CD4-positive, alpha-beta T cell (primary cell): ENCODE results near the gene SFMBT1. TPM values are rescaled to one million over a fixed set of nuclear protein-coding genes. Genes with fewer than 3 reads are reported as not detected.

Source experiments
- ATAC-seq: fragments of 200-7000 bp; cut with Tn5 transposase; one replicate; pipeline ENCODE4 v1.10.0; 2022; ENCODE audit warnings: mild to moderate bottlenecking; ENCODE audit not compliant: poor library complexity
- CTCF ChIA-PET: fragments of 350-600 bp; sonication (Branson Sonifier 250); formaldehyde crosslinking; loops from one replicate; lab custom pipeline; 2021; ENCODE audit warnings: antibody characterized with exemption, inconsistent platforms; lab: Charles Lee
- POLR2A ChIA-PET: fragments of 350-600 bp; sonication (Branson Sonifier 250); formaldehyde crosslinking; loops from one replicate; lab custom pipeline; 2021; ENCODE audit warnings: antibody characterized with exemption, inconsistent platforms; lab: Charles Lee
- DNase-seq, 14 experiments: peaks; one replicate each; pipeline ENCODE4 v3.0.0-alpha.2; 2013 to 2020; ENCODE audit warnings: mixed read lengths in 2 of 14
- H3K27ac ChIP-seq, 2 donors: one replicate each; pipeline versions ENCODE4 v1.5.1 to v1.7.0; 2013; ENCODE audit warnings: low read length in 2 of 2, low read depth in 1 of 2, mild to moderate bottlenecking in 1 of 2
- H3K27me3 ChIP-seq, 2 experiments: 1 replicate in 1 of 2; 2 replicates in 1 of 2; pipeline versions ENCODE4 v1.6.1 to v1.7.0; 2013; ENCODE audit warnings: low read length in 2 of 2, control low read depth in 1 of 2, mild to moderate bottlenecking in 1 of 2, moderate library complexity in 1 of 2; ENCODE audit not compliant: insufficient read depth in 2 of 2, control insufficient read depth in 1 of 2
- H3K36me3 ChIP-seq: one replicate; pipeline ENCODE4 v1.6.1; 2013; ENCODE audit warnings: low read length, control low read depth; ENCODE audit not compliant: insufficient read depth
- H3K4me1 ChIP-seq: one replicate; pipeline ENCODE4 v1.6.1; 2013; ENCODE audit warnings: low read length, control low read depth; ENCODE audit not compliant: insufficient read depth
- H3K4me3 ChIP-seq: one replicate; pipeline ENCODE4 v1.5.1; 2013; ENCODE audit warnings: mild to moderate bottlenecking, low read length, moderate library complexity
- H3K9me3 ChIP-seq, 2 experiments: 1 replicate in 1 of 2; 2 replicates in 1 of 2; pipeline versions ENCODE4 v1.6.1 to v1.7.0; 2013; ENCODE audit warnings: low read length in 2 of 2, mild to moderate bottlenecking in 2 of 2, control low read depth in 1 of 2, moderate library complexity in 1 of 2; ENCODE audit not compliant: control insufficient read depth in 1 of 2, insufficient read depth in 1 of 2
- H3K27ac Mint-ChIP-seq: one replicate; pipeline ENCODE4 v1.8.0; 2020; ENCODE audit warnings: mixed read lengths
- H3K27me3 Mint-ChIP-seq: one replicate; pipeline ENCODE4 v1.8.0; 2021; ENCODE audit warnings: mixed read lengths
- H3K36me3 Mint-ChIP-seq: one replicate; pipeline ENCODE4 v1.8.0; 2021; ENCODE audit warnings: low read depth, mixed read lengths
- H3K4me1 Mint-ChIP-seq: one replicate; pipeline ENCODE4 v1.8.0; 2021; ENCODE audit warnings: low read depth, mixed read lengths
- H3K4me3 Mint-ChIP-seq: one replicate; pipeline ENCODE4 v1.8.0; 2020; ENCODE audit warnings: mild to moderate bottlenecking, mixed read lengths
- H3K9me3 Mint-ChIP-seq: one replicate; pipeline ENCODE4 v1.8.0; 2020; ENCODE audit warnings: mixed read lengths
- intact Hi-C, 2 experiments: fragments of 100-400 bp; cut with DNase I in 1 of 2; cut with micrococcal nuclease in 1 of 2; formaldehyde crosslinking; loops; one replicate each; pipeline versions ENCODE4 v1.15.1 to v1.9.0; 2023 to 2025; cut with DNase I, micrococcal nuclease
- total RNA-seq, 174 experiments: library from RNA in 2 of 174; stranded (reverse) in 2 of 174; gene quantifications; one replicate each; pipeline ENCODE4 v1.2.3 and lab custom pipeline; 2021 to 2026
- TF ChIP-seq, protein P1 (sequence below): fragments of 200-600 bp; IDR thresholded peaks from one replicate; pipeline ENCODE4 v1.8.0; 2022; ENCODE audit warnings: antibody characterized with exemption, mild to moderate bottlenecking

SFMBT1 gene
- total RNA-seq, 2 experiments from 2014 or later, result 54.3 to 55.9 TPM

DNA sequence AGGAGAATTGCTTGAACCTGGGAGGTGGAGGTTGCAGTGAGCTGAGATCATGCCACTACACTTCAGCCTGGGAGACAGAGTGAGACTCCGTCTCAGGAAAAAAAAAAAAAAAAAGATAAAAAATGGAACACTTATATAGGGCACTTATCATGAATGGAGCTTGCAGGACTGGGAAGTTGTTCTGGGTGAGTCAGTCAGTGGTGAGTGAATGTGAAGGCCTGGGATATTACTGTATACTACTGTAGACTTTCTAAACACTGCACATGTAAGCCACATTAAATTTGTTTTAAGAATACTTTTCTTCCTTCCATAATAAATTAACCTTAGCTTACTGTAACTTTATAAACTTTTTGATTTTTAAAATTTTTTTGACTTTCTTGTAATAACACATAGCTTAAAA is 59.8 kb downstream of the SFMBT1 start:
- ATAC-seq (no peak), DNase-seq (no peak)
- Histone ChIP-seq H3K4me1 (peaks cover 3% of the 10 kb centered on the region), H3K4me3 (no peak overlapping the region), H3K27ac (no peak overlapping the region), H3K36me3 (no peaks in the 10 kb centered on the region), H3K27me3 (no peaks in the 10 kb centered on the region), H3K9me3 (peaks cover under 1 to 3% of the 10 kb centered on the region in 2 experiments)
- TF ChIP-seq, protein P1, sequence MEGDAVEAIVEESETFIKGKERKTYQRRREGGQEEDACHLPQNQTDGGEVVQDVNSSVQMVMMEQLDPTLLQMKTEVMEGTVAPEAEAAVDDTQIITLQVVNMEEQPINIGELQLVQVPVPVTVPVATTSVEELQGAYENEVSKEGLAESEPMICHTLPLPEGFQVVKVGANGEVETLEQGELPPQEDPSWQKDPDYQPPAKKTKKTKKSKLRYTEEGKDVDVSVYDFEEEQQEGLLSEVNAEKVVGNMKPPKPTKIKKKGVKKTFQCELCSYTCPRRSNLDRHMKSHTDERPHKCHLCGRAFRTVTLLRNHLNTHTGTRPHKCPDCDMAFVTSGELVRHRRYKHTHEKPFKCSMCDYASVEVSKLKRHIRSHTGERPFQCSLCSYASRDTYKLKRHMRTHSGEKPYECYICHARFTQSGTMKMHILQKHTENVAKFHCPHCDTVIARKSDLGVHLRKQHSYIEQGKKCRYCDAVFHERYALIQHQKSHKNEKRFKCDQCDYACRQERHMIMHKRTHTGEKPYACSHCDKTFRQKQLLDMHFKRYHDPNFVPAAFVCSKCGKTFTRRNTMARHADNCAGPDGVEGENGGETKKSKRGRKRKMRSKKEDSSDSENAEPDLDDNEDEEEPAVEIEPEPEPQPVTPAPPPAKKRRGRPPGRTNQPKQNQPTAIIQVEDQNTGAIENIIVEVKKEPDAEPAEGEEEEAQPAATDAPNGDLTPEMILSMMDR, result no peak
- CTCF ChIA-PET, result interaction anchor here (1.5 kb wide), 1 partner anchor 37 kb away, joined by 3 read pairs; no protein-coding TSS in a partner anchor
- Mint-ChIP-seq H3K4me3 (no peak overlapping the region), H3K27ac (no peak overlapping the region), H3K36me3 (no peaks in the 10 kb centered on the region), H3K27me3 (no peaks in the 10 kb centered on the region), H3K4me1 (peaks cover 62% of the 10 kb centered on the region), H3K9me3 (no peaks in the 10 kb centered on the region)
- intact Hi-C loops, result loop anchor here in 1 of 2 experiments (5.0 kb wide), 3 partner anchors 41 to 244 kb away; no protein-coding TSS in a partner anchor
- POLR2A ChIA-PET, result interaction anchor here (4.5 kb wide), 1 partner anchor 59 kb away, joined by 63 read pairs; the partner anchor contains the start of gene SFMBT1

DNA sequence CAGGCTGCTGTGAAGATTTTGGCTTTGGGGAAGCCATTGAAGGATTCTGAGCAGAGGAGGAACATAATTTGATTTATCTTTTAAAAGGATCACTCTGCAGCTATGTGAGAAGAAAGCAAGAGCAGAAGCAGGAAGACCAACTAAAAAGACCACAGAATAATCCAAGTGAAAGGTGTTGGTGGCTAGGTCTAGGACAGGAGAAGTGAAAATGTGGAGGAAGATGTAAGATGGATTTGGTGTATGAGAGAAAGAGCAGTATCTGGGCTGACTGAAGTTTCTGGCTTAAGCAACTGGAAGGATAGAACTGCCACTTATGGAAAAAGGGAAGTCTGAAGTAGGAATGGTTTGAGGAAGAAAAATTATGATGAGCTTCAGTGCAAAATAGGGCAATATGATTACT is 62.0 kb downstream of the SFMBT1 start:
- H3K4me3 ChIP-seq, result no peak overlapping the region
- intact Hi-C loops, result loop anchor here (1.0 to 5.0 kb wide), 3 partner anchors 47 to 61 kb away; no protein-coding TSS in a partner anchor

DNA sequence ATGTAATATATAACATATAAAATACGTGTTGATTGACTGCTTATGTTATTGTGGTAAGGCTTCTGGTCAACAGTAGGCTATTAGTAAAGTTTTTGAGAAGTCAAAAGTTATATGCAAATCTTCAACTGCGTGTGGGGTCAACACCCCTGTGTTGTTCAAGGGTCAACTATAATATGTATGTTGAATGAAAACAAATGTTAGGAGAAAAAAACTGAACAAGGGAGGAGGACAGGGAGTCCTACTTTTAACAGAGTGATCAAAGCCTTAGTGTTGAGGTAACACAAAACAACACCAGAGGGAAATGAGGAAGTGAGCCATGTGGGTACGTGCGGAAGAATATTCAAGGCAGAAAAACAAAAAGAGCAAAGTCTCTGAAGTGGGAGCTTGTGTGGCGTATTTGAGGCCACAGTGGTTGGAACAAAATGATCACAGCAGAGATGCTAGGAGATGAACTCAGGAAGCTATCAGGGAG is 62.5 kb downstream of the SFMBT1 start:
- Histone ChIP-seq H3K27ac (peak overlapping the region in 1 of 2 donors; percentile 43), H3K4me3 (no peak overlapping the region), H3K27me3 (no peaks in the 10 kb centered on the region), H3K9me3 (peaks cover 5% of the 10 kb centered on the region in 2 experiments), H3K4me1 (peaks cover 3% of the 10 kb centered on the region), H3K36me3 (no peaks in the 10 kb centered on the region)
- ATAC-seq, result peak; percentile 90
- TF ChIP-seq, protein P1, result no peak
- H3K4me1 Mint-ChIP-seq, result peaks cover 61% of the 10 kb centered on the region
- ChIA-PET POLR2A (interaction anchor here (0.7 to 4.5 kb wide), 20 partner anchors 8 to 131 kb away, joined by 3 to 63 read pairs (median 4); partner anchors contain the start of gene SFMBT1), CTCF (interaction anchor here (0.8 to 2.6 kb wide), 9 partner anchors 9 to 63 kb away, joined by 3 to 15 read pairs (median 4); partner anchors contain the start of gene SFMBT1)
- peak overlapping the region; percentile 71 for H3K4me3 Mint-ChIP-seq
- no peaks in the 10 kb centered on the region for H3K36me3 Mint-ChIP-seq
- DNase-seq, result peak in 13 of 14 experiments; percentile 16 to 86 (median 40)
- H3K9me3 Mint-ChIP-seq, result no peaks in the 10 kb centered on the region
- intact Hi-C loops, result loop anchor here (1.0 to 5.0 kb wide), 3 partner anchors 46 to 61 kb away; no protein-coding TSS in a partner anchor
- H3K27me3 Mint-ChIP-seq, result no peaks in the 10 kb centered on the region
- H3K27ac Mint-ChIP-seq, result peak overlapping the region; percentile 75

More for the DNA sequence above, 62.0 kb downstream of the SFMBT1 start:
- Mint-ChIP-seq H3K27me3 (no peaks in the 10 kb centered on the region), H3K36me3 (no peaks in the 10 kb centered on the region), H3K9me3 (no peaks in the 10 kb centered on the region), H3K4me1 (peaks cover 61% of the 10 kb centered on the region), H3K4me3 (peak overlapping the region; percentile 71), H3K27ac (peak overlapping the region; percentile 75)
- Histone ChIP-seq H3K9me3 (peaks cover 5% of the 10 kb centered on the region in 2 experiments), H3K27ac (peak overlapping the region in 1 of 2 donors; percentile 43), H3K36me3 (no peaks in the 10 kb centered on the region), H3K4me1 (peaks cover 3% of the 10 kb centered on the region), H3K27me3 (no peaks in the 10 kb centered on the region)
- ChIA-PET CTCF (interaction anchor here (0.8 to 2.6 kb wide), 9 partner anchors 9 to 62 kb away, joined by 3 to 15 read pairs (median 4); partner anchors contain the start of gene SFMBT1), POLR2A (interaction anchor here (0.7 to 4.5 kb wide), 20 partner anchors 8 to 131 kb away, joined by 3 to 63 read pairs (median 4); partner anchors contain the start of gene SFMBT1)
- TF ChIP-seq, protein P1, result no peak
- DNase-seq, result no peak
- no peak for ATAC-seq
